Daoy (cell line): ENCODE results near the gene PCDHGA4. TPM values are rescaled to one million over a fixed set of nuclear protein-coding genes. Genes with fewer than 3 reads are reported as not detected.
A peak's percentile ranks its signal among the peaks of the same experiment; 100 is the strongest.
"Not testable (repeated sequence)": the region's sequence is repeated elsewhere in the genome, so short reads cannot be mapped to it uniquely, and the experiment has no call there.

ENCODE experiments used
- DNase-seq: peaks from one replicate; pipeline ENCODE4 v3.0.0-alpha.2; 2015; ENCODE audit warnings: low read depth
- total RNA-seq: library from RNA; depleted of rRNA; stranded (reverse); fragments of >200 nt; shearing (Covaris generic); gene quantifications from 2 replicates; pipeline ENCODE4 v1.2.3, GENCODE V29; 2014; rRNA removed

PCDHGA4 gene
- total RNA-seq, result 0.63 and 1.6 TPM in 2 replicates

- DNase-seq, result no peak
Measured at GRCh38 chr5:141354900-141355469, at the start of gene PCDHGA4. TSS of gene PCDHGA4 (plus strand) at chr5:141355021. CDS start at chr5:141355108, 87 bp downstream.

GRCh38 chr5:141306630-141307029 is 48.2 kb upstream of the PCDHGA4 start:
- no peak for DNase-seq

GRCh38 chr5:141313711-141314110 is 41.1 kb upstream of the PCDHGA4 start:
- DNase-seq, result no peak

GRCh38 chr5:141316963-141317362 is 37.9 kb upstream of the PCDHGA4 start:
- not testable (repeated sequence) for DNase-seq

- no peak for DNase-seq
Measured at GRCh38 chr5:141319202-141319601, 35.6 kb upstream of the PCDHGA4 start.

- no peak for DNase-seq
Measured at GRCh38 chr5:141319699-141320098, 35.1 kb upstream of the PCDHGA4 start.

GRCh38 chr5:141320225-141321169 is 34.3 kb upstream of the PCDHGA4 start, which contains the start of gene TAF7:
TSS of gene TAF7 (minus strand) at chr5:141320784. CDS start at chr5:141320044, 740 bp downstream.
- DNase-seq, result peak; percentile 96

- no peak for DNase-seq
Measured at GRCh38 chr5:141322261-141322660, 32.6 kb upstream of the PCDHGA4 start.

GRCh38 chr5:141326088-141326854 is 28.6 kb upstream of the PCDHGA4 start:
- peak; percentile 78 for DNase-seq

- no peak for DNase-seq
Measured at GRCh38 chr5:141328231-141328630, 26.6 kb upstream of the PCDHGA4 start.

GRCh38 chr5:141330299-141331080 is 24.3 kb upstream of the PCDHGA4 start, which contains the start of gene PCDHGA1:
TSS of gene PCDHGA1 (plus strand) at chr5:141330514.
- DNase-seq, result no peak

- not testable (repeated sequence) for DNase-seq
Measured at GRCh38 chr5:141332571-141332970, 22.2 kb upstream of the PCDHGA4 start.

GRCh38 chr5:141338538-141339306 is 16.1 kb upstream of the PCDHGA4 start, which contains the start of gene PCDHGA2:
TSS of gene PCDHGA2 (plus strand) at chr5:141338760.
- peak; percentile 35 for DNase-seq

GRCh38 chr5:141340781-141341354 is 14.0 kb upstream of the PCDHGA4 start:
- DNase-seq, result not testable (repeated sequence)

GRCh38 chr5:141342773-141343172 is 12.0 kb upstream of the PCDHGA4 start:
- DNase-seq, result no peak

- peak; percentile 46 for DNase-seq
Measured at GRCh38 chr5:141343242-141343952, 11.4 kb upstream of the PCDHGA4 start, which contains the start of gene PCDHGA3. TSS of gene PCDHGA3 (plus strand) at chr5:141343829. CDS start at chr5:141344034, 205 bp downstream.

GRCh38 chr5:141343953-141344463 is 10.8 kb upstream of the PCDHGA4 start:
- DNase-seq, result no peak

GRCh38 chr5:141345327-141345726 is 9.5 kb upstream of the PCDHGA4 start:
- no peak for DNase-seq

GRCh38 chr5:141346017-141346416 is 8.8 kb upstream of the PCDHGA4 start:
- DNase-seq, result not testable (repeated sequence)
